ENCODE data around the gene TDRD9.
"Not testable (repeated sequence)": the region's sequence is repeated elsewhere in the genome, so short reads cannot be mapped to it uniquely, and the experiment has no call there.

Gene TDRD9

GRCh38 chr14:103928011-103928890 is at the start of gene TDRD9:
Gene TDRD9 (plus strand): TSS chr14:103928456. CDS start chr14:103928510, 54 bp downstream.
- DNase-seq = no peak

GRCh38 chr14:103879118-103879569 is 49.1 kb upstream of the TDRD9 start:
- no peak for DNase-seq

GRCh38 chr14:103879570-103880347 is 48.5 kb upstream of the TDRD9 start:
- DNase-seq = no peak

- DNase-seq = peak; percentile 44
These were observed 47.6 kb upstream of the TDRD9 start for GRCh38 chr14:103880348-103881267.

- no peak for DNase-seq
These were observed 46.7 kb upstream of the TDRD9 start for GRCh38 chr14:103881268-103882201.

- DNase-seq = no peak
These were observed 45.6 kb upstream of the TDRD9 start for GRCh38 chr14:103882503-103883262.

GRCh38 chr14:103883263-103883523 is 45.1 kb upstream of the TDRD9 start:
- no peak for DNase-seq

GRCh38 chr14:103884854-103885253 is 43.4 kb upstream of the TDRD9 start:
- DNase-seq = no peak

GRCh38 chr14:103885509-103885932 is 42.7 kb upstream of the TDRD9 start:
- DNase-seq = no peak

GRCh38 chr14:103886304-103887169 is 41.7 kb upstream of the TDRD9 start:
- no peak for DNase-seq

GRCh38 chr14:103887170-103887501 is 41.1 kb upstream of the TDRD9 start:
- no peak for DNase-seq

GRCh38 chr14:103887557-103888115 is 40.6 kb upstream of the TDRD9 start:
- DNase-seq = no peak

GRCh38 chr14:103889002-103889312 is 39.3 kb upstream of the TDRD9 start:
- DNase-seq = not testable (repeated sequence)

- no peak for DNase-seq
These were observed 38.8 kb upstream of the TDRD9 start for GRCh38 chr14:103889313-103890051.

GRCh38 chr14:103890052-103890371 is 38.2 kb upstream of the TDRD9 start:
- DNase-seq = no peak

GRCh38 chr14:103890821-103891666 is 37.2 kb upstream of the TDRD9 start:
- no peak for DNase-seq

GRCh38 chr14:103891667-103892215 is 36.5 kb upstream of the TDRD9 start:
- DNase-seq = no peak

GRCh38 chr14:103892247-103892646 is 36.0 kb upstream of the TDRD9 start:
- no peak for DNase-seq

Measured in activated gamma-delta T cell treated with Interleukin-2 at 50 U/mL for 16 hours (primary cell).